Upper lobe of left lung (tissue), 4 donors: ENCODE data around the gene BTLA.

Source experiments
- CTCF ChIP-seq, 6 experiments: fragments of 450-650 bp in 4 of 6; fragments of 200-600 bp in 2 of 6; sonication (generic) in 2 of 6; IDR thresholded peaks; one replicate each; pipeline ENCODE4 v1.5.1; 2016 to 2019; ENCODE audit warnings: antibody characterized with exemption in 6 of 6
- EP300 ChIP-seq, 4 donors: sonication (generic); formaldehyde crosslinking; IDR thresholded peaks; one replicate each; pipeline ENCODE4 v1.5.1; 2017; ENCODE audit warnings: antibody characterized with exemption in 4 of 4, control low read depth in 2 of 4
- POLR2A ChIP-seq, 4 donors: fragments of 450-650 bp; IDR thresholded peaks; one replicate each; pipeline ENCODE4 v1.5.1; 2016 to 2017; ENCODE audit warnings: antibody characterized with exemption in 4 of 4, mild to moderate bottlenecking in 2 of 4
- POLR2AphosphoS5 ChIP-seq, 2 donors: sonication (generic); formaldehyde crosslinking; IDR thresholded peaks; one replicate each; pipeline ENCODE4 v1.5.1; 2017; ENCODE audit warnings: antibody characterized with exemption in 2 of 2

GRCh38 chr3:112476346-112476745 is 22.9 kb downstream of the BTLA start:
- TF ChIP-seq EP300 (IDR thresholded peaks at IDR 0.05): no peak
- no peak for TF ChIP-seq CTCF (IDR thresholded peaks at IDR 0.05)
- no peak for TF ChIP-seq POLR2A (IDR thresholded peaks at IDR 0.05)
- TF ChIP-seq POLR2AphosphoS5 (IDR thresholded peaks at IDR 0.05): no peak
